HTERT RPE-1 (cell line): ENCODE results near the gene PITHD1.
"Not testable (repeated sequence)": the region's sequence is repeated elsewhere in the genome, so short reads cannot be mapped to it uniquely, and the experiment has no call there.

Experiments
- in situ Hi-C: fragments of 300-500 bp; cut with MboI; formaldehyde crosslinking; loops from 4 replicates; pipeline ENCODE4 v1.14.3; 2020; ENCODE audit warnings: low sequenced_read_pairs

Gene PITHD1, protein sequence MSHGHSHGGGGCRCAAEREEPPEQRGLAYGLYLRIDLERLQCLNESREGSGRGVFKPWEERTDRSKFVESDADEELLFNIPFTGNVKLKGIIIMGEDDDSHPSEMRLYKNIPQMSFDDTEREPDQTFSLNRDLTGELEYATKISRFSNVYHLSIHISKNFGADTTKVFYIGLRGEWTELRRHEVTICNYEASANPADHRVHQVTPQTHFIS

DNA sequence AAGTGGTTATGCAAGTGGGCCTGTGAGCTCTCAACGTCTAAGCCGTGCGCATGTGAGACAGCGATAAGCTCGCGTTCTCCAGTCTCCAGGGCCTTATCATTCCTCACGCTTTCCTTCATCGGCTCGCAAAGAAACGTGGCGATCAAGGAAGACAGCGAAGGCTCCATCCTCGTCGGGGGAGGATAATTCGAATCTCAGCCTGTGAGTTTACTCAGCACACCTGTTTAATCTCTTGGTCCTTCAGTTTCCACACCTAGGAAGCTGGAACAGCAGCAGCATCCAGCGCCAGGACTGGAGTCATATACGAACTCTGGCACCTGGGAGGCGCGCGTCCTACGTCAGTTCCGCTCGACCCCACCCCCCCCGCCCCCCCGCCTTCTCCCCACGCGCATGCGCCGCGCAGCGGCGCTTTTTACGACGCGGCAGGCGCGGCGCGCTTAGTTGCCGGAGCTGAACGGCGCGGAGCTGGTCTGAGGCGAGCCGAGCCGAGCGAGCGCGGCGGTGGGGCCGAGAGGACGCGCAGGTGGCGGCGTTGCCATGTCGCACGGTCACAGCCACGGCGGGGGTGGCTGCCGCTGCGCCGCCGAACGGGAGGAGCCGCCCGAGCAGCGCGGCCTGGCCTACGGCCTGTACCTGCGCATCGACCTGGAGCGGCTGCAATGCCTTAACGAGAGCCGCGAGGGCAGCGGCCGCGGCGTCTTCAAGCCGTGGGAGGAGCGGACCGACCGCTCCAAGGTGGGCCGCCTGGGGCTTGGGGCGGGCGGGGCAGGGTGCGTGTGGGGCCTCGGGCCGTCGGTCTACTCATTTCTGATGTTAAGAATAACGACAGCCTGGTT lies at the start of gene PITHD1:
Gene PITHD1, plus strand, starts transcription at position 440 of the 836 bp plus-strand sequence. Its CDS starts 98 bp downstream, at position 538.
- in situ Hi-C loops: no loop called here

DNA sequence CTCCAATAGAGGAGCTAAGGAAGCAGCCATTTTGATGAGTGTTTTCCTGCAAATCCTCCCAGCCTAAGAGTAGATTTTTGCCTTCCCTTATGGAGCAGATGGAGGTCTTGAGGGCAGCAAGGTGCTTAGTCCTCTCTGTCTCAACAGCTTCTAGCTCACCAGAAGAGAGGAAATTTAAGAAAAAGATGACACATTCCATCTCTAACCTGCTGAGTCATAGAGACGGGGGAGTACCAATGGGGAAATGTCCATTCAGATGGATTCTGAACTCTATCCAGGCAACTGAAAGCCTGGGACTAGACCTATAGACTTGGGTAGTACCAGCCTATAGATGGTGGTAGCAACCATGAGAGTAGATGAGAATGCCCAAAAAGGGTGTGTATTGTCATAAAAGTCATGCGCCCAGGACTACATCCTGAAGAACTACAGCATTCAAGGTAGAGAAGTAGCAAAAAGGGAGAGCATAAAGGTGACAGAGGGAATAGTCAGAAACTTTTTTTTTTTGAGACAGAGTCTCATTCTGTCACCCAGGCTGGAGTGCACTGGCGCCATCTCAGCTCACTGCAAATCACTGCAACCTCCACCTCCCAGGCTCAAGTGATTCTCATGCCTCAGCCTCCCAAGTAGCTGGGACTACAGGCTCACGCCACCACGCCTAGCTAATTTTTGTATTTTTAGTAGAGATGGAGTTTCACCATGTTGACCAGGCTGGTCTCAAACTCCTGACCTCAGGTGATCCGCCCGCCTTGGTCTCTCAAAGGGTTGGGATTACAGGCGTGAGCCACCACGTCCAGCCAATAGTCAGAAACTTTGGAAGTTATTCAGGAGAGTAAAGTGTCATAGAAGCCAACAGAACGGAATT lies 45.6 kb upstream of the PITHD1 start:
- in situ Hi-C loops: no loop called here

DNA sequence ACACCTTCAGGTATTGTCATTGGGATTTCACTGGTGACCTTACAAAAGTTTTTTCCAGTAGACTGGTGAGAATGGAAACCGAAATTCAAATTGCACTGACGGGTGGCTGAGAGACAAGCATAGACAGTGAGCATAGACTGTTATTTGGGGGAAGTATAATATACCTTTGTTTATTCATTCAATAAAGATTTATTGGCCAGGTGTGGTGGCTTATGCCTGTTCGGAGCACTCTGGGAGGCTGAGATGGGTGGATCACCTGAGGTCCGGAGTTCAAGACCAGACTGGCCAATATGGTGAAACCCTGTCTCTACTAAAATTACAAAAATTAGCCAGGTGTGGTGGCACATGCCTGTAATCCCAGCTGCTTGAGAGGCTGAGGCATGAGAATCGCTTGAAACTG lies 44.9 kb upstream of the PITHD1 start:
- in situ Hi-C loops: not testable (repeated sequence)

DNA sequence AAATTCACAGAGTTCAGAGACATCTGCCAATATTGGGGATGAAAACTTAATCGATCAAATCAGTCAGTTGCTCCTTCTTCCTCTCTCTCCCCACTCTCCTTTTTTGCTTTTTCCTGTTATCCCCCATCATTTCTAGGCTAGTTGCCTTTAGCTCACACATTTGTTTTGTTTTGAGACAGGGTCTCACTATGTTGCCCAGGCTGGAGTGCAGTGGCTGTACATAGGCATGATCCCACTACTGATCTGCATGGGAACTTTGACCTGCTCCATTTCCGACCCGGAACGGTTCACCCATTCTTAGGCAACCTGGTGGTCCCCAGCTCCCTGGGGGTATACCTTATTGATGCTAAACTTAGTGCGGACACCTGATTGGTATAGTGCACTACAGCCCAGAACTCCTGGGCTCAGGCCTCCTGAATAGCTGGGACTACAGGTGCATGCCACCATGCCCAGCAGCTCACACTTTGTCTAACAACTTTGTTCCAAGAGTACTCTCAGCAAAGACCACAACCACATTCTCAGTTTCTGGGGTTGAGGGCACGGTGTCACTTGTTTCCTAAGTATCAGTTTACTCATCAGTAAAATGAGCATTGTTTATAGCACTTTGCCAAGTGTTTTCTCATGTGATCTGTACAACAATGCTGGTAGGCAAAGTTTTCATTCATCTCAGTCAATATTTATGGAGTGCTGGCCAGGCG lies 41.6 kb upstream of the PITHD1 start:
- in situ Hi-C loops: no loop called here

DNA sequence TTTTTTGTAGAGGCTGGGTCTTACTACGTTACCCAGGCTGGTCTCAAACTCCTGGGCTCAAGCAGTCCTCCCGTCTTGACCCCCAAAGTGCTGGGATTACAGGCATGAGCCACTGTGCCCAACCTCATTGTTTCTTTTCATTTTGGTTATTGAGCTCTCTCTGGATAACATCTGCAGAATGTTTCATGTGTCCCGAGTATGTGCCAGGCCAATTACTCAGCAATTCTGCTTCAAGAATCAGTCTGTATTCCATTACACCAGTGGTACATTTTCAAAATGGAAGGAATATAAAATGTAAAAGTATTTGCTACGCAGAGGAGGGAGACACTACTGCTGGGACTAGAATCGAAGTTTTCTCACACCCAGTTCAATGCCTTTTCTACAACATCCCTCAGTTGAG lies 36.6 kb upstream of the PITHD1 start:
- in situ Hi-C loops: no loop called here

DNA sequence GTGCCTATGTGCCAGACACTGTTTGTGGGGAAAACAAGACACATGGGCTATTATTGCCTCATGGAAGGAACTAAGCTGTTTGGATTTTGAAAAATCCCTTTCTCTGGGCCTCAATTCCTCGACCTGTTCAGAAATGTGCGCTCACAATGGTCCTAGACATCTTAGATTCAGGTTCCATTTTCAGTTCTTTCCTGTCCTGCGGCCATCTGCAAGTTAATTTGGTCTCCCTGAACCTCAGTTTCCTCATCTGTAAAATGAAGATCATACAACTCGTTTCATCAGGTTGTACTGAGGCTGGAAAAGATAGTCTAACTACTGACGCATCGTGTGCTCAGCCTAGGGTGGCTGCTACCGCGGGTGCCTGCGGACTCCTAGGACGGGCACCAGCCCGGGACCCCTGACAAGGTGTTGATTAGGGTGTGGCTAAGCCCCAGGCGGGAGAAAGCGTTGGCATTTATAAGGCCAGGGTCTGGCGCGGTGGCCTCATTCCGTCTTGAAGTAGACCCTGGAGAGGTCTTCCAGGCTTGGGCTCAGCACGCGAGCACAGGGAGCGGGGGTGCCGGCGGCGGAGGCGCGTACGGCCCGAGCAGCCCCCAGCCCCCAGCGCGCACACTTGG lies 35.4 kb upstream of the PITHD1 start:
- in situ Hi-C loops: no loop called here

DNA sequence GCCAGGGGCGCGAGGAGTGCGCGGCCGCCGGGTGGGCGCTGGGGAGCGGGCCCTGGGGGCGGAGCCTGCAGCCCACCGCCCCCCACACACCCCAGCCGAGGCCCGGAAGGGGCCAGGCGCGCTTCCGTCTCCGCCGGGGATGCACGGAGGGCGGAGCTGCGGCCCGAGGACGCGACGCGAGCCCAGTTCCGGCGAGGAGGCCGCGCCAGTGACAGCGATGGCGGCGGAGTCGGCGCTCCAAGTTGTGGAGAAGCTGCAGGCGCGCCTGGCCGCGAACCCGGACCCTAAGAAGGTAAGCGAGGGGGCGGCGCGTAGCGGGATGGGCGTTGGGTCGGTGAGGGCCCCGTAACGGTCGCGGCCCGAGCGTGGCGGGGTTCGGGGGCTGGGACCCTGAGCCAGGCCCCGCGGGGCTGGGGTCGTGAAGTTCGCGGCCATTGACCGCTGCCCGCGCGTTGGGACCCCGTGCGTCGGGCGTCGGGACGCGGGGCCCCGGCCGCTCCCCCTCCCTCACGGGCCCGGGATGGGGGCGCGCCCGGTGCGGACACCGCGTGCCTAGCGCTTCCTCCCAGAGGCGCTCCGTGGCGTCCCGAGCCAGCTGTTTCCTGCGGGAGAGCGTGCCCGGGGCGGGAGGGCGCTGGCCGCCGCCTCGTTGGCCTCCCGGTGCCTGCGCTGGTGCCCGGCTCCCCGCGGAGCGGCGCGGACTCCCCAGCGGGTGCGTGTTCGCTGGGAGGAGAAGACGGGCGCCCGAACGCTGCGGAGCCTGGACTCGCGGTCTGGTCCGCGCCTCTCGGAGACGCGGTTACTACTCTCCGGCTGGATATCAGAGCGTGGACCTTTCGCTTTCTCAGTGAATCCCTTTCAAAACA lies 34.7 kb upstream of the PITHD1 start, which contains the start of gene ELOA:
Gene ELOA, plus strand, starts transcription at position 185 of the 866 bp plus-strand sequence. Its CDS starts 33 bp downstream, at position 218.
- in situ Hi-C loops: no loop called here

DNA sequence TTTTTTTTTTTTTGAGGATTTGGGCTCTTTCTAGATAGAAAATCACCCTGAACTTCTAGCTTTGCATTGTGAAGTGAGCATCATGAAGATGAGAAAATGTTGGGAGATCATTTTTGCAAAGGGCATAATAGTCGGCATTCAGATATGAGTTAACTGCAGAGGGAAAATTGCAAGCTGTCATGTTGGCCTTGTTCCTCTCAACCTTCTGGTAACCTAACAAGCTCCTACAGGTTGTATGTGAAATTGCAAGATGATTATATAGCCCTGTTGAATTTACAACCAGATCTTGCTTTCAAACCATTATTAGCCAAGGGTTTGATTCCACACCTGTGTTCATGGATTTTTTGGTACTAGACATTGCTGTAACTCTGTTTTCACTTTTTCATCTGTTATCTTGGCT lies 32.7 kb upstream of the PITHD1 start:
- in situ Hi-C loops: no loop called here

DNA sequence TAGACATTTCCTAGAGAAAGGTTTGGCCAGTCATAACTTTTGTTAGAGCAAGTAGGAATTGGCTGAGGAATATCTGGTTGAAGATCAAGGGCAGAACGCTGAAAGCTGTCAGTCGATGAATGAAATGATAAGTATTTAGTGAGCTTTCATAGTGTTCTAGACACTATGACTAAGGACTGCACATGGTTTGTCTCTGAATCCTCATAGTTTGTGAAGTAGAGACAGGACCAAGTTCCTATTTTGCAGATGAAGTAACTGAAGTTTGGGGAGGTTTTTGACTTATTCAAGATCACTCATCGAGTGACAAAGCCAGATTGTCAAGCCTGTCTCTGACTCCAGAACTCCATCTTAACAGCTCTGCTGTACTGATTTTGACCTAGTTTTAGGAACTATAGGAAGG lies 30.2 kb upstream of the PITHD1 start:
- in situ Hi-C loops: no loop called here

DNA sequence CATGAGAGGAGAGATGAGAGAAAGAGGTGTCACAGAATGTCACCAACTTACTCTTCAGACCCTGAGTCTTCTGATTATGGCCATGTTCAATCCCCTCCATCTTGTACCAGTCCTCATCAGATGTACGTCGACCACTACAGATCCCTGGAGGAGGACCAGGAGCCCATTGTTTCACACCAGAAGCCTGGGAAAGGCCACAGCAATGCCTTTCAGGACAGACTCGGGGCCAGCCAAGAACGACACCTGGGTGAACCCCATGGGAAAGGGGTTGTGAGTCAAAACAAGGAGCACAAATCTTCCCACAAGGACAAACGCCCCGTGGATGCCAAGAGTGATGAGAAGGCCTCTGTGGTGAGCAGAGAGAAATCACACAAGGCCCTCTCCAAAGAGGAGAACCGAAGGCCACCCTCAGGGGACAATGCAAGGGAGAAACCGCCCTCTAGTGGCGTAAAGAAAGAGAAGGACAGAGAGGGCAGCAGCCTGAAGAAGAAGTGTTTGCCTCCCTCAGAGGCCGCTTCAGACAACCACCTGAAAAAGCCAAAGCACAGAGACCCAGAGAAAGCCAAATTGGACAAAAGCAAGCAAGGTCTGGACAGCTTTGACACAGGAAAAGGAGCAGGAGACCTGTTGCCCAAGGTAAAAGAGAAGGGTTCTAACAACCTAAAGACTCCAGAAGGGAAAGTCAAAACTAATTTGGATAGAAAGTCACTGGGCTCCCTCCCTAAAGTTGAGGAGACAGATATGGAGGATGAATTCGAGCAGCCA lies 27.0 kb upstream of the PITHD1 start:
- in situ Hi-C loops: no loop called here

DNA sequence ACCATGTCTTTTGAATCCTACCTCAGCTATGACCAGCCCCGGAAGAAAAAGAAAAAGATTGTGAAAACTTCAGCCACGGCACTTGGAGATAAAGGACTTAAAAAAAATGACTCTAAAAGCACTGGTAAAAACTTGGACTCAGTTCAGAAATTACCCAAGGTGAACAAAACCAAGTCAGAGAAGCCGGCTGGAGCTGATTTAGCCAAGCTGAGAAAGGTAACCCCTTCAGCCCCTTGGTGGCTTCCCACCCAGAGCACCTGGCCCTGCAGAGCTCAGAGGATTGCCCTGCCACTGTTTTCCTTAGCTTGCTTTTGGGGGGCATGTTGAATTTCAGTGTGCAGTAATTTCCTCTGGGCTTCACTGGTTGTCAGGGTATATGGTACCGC lies 26.4 kb upstream of the PITHD1 start:
- in situ Hi-C loops: no loop called here

DNA sequence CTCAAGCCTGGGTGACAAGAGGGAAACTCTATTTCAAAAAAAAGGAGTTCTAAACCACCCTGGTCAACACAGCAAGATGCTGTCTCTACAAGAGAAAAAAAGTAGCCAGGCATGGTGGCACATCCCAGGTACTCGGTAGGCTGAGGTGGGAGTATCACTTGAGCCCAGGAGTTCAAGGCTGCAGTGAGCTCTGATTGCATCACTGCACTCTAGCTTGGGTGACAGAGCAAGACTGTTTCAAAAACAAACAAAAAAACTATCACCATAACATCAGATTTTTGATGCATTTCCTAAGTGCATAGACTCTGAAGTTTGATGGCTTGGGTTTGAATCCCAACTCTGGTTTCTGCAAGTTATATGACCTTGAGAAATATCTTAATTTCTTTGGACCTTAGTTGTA lies 25.3 kb upstream of the PITHD1 start:
- in situ Hi-C loops: no loop called here

DNA sequence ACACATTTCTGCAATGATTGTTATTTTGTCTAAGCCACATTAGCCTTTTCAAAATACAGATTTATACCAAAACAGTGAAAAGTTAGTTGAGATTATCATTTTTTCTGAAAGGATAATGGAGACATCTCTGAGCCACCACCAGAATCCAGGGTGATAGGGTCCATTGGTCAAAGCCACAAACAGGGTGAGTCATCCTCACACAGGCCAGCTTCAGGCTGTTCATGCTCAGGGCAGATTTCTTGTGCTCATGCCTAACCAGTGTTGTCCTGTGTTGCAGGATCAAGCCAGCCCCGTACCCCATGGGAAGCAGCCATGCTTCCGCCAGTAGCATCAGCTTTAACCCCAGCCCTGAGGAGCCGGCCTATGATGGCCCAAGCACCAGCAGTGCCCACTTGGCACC lies 21.5 kb upstream of the PITHD1 start:
- in situ Hi-C loops: no loop called here

DNA sequence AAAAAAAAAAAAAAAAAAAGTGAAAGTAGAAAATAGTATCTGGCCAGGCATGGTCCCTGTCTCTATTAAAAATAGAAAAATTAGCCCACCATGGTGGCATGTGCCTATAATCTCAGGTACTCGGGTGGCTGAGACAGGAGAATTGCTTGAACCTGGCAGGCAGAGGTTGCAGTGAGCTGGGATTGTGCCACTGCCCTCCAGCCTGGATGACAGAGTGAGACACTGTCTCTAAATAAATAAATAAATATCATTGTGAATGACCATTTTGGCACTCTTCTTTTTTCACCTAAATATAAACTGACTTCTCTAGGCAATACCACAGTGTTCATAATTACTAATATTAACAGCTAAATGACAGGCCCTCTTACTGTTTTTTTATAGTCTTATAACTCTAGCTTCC lies 20.4 kb upstream of the PITHD1 start:
- in situ Hi-C loops: no loop called here

DNA sequence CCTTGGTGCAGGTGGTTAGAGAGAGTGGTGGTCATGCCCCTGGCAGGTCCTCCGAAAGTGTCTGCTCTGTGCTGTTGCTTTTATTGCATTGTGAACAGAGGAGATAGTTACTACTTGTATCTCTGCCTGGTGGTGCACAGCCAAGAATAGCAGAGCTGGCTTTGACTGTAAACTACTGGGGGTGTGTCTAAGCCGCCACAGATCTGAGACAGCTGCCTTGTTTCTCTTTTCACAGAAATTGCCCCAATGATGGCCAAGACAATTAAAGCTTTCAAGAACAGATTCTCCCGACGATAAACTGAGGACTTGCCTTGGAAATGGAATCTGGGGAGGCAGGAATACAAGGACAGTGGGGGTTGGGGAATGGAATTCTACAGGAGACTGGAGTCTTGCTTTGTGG lies 18.9 kb upstream of the PITHD1 start:
- in situ Hi-C loops: no loop called here

DNA sequence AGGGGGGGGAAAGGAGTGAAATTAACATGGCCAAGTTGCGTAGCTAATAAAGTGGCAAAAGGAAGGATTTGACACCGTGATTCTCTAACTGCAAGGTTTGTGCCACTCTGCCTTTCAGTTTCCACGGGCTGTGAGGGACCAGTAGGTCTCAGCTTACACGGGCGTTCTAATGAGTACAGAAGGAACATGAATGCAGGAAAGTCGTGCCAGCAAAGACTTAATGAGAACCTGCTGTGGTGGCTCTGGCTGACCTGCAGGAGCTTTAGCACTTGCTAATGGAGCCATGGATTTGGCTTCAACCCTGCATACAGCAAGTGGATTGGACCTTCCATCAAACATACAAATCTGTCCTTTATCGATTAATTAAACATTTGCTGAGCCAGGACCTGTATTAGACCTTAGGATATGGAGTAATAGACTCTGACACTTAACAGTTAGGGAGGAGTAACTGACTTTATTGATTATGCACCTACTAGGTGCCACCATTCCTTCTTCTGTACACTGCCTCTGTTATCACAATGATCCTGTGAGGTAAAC lies 15.1 kb upstream of the PITHD1 start:
- in situ Hi-C loops: no loop called here

DNA sequence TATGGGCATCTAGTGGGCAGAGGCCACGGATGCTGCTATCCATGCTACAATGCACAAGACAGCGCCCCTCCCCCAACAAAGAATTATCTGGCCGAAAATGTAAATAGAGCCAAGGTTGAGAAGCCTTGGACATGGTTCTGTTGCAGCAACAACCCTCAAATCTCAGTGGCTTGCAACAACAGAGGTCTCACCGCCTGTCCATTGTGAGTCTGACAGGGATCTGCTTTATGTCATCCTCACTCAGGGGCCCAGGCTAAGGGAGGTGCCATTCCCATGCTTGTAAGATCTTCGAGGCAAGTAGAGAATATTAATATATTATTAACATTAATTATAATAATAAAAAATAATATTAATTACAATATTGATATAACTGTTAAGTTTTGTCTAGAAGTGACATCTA lies 9.5 kb upstream of the PITHD1 start:
- in situ Hi-C loops: no loop called here

DNA sequence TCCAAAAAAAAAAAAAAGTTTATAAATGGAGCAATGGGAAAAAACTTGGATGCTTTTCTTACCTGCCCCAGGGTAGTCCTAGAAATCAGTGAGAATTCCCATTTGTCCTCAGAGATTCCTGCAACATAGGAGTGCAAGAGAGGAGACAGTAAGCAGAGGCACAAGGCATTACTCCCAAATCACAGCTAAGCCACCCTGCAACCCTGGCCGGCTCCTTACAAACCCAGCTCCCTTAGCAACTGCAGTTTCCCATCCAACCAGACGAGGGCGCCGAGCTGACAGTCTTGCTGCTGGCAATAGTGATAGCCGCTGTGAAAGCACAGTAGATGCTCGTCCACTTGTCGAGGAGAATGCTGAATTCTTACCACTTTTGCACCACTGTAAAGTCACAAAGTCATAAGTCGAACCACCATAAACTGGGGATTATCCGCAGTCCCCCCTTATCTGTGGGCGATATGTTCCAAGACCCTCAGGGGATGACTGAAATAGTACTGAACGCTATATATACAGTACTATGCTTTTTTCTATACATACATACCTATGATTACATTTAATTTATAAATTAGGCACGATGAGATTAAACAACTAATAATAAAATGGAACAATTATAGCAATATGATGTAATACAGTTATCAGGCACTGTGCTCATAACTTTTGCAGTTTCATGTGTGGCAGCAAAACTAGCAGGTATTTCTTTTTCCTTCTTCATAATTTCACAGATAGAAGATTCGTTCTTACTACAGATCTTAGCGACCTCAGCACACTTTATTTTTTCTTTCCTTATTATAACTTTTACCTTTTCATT lies 6.0 kb upstream of the PITHD1 start:
- in situ Hi-C loops: no loop called here
